Measurements from ENCODE around the gene ARHGEF7.
"Not testable (repeated sequence)": the region's sequence is repeated elsewhere in the genome, so short reads cannot be mapped to it uniquely, and the experiment has no call there.

ARHGEF7 gene

GRCh38 chr13:111115061-111115964, at the start of gene ARHGEF7:
TSS of gene ARHGEF7 (plus strand) at chr13:111115310. CDS start at chr13:111115527, 217 bp downstream.
- no peak for DNase-seq

GRCh38 chr13:111065698-111066097, 49.4 kb upstream of the ARHGEF7 start:
- no peak for DNase-seq

- DNase-seq: no peak
Observed at GRCh38 chr13:111066544-111066943, 48.6 kb upstream of the ARHGEF7 start.

GRCh38 chr13:111068009-111068350, 47.1 kb upstream of the ARHGEF7 start:
- DNase-seq: no peak

- DNase-seq: not testable (repeated sequence)
Observed at GRCh38 chr13:111071120-111071519, 44.0 kb upstream of the ARHGEF7 start.

- not testable (repeated sequence) for DNase-seq
Observed at GRCh38 chr13:111071526-111071925, 43.6 kb upstream of the ARHGEF7 start.

- no peak for DNase-seq
Observed at GRCh38 chr13:111074826-111075225, 40.3 kb upstream of the ARHGEF7 start.

- no peak for DNase-seq
Observed at GRCh38 chr13:111076155-111077013, 38.7 kb upstream of the ARHGEF7 start.

GRCh38 chr13:111079375-111079774, 35.7 kb upstream of the ARHGEF7 start:
- no peak for DNase-seq

- DNase-seq: no peak
Observed at GRCh38 chr13:111080642-111081041, 34.5 kb upstream of the ARHGEF7 start.

- DNase-seq: no peak
Observed at GRCh38 chr13:111082240-111082639, 32.9 kb upstream of the ARHGEF7 start.

- DNase-seq: not testable (repeated sequence)
Observed at GRCh38 chr13:111082769-111083168, 32.3 kb upstream of the ARHGEF7 start.

GRCh38 chr13:111083693-111084092, 31.4 kb upstream of the ARHGEF7 start:
- not testable (repeated sequence) for DNase-seq

GRCh38 chr13:111090169-111090568, 24.9 kb upstream of the ARHGEF7 start:
- DNase-seq: no peak

- no peak for DNase-seq
Observed at GRCh38 chr13:111092685-111093084, 22.4 kb upstream of the ARHGEF7 start.

- no peak for DNase-seq
Observed at GRCh38 chr13:111093136-111093535, 22.0 kb upstream of the ARHGEF7 start.

- no peak for DNase-seq
Observed at GRCh38 chr13:111093634-111094033, 21.5 kb upstream of the ARHGEF7 start.

- DNase-seq: no peak
Observed at GRCh38 chr13:111095031-111095840, 19.9 kb upstream of the ARHGEF7 start.

- no peak for DNase-seq
Observed at GRCh38 chr13:111095911-111096501, 19.1 kb upstream of the ARHGEF7 start.

GRCh38 chr13:111099290-111099689, 15.8 kb upstream of the ARHGEF7 start:
- no peak for DNase-seq

GRCh38 chr13:111110054-111110453, 5.1 kb upstream of the ARHGEF7 start:
- no peak for DNase-seq

GRCh38 chr13:111111376-111111937, 3.7 kb upstream of the ARHGEF7 start:
- no peak for DNase-seq
